IPS-15b (cell line): ENCODE results near the gene FOXE3.

Experiments used
- H3K27me3 ChIP-seq: one replicate; pipeline ENCODE4 v1.6.1; 2013; ENCODE audit warnings: low read length; ENCODE audit not compliant: control insufficient read depth, insufficient read depth
- H3K36me3 ChIP-seq: one replicate; pipeline ENCODE4 v1.6.1; 2013; ENCODE audit warnings: low read length; ENCODE audit not compliant: control insufficient read depth, insufficient read depth
- H3K4me1 ChIP-seq: one replicate; pipeline ENCODE4 v1.6.1; 2013; ENCODE audit warnings: mild to moderate bottlenecking, low read length; ENCODE audit not compliant: control insufficient read depth, insufficient read depth
- H3K4me3 ChIP-seq: one replicate; pipeline ENCODE4 v1.5.1; 2013; ENCODE audit warnings: low read depth, low read length
- H3K9ac ChIP-seq: one replicate; pipeline ENCODE4 v1.6.1; 2013; ENCODE audit warnings: low read depth, mild to moderate bottlenecking, low read length
- H3K9me3 ChIP-seq: one replicate; pipeline ENCODE4 v1.6.1; 2013; ENCODE audit warnings: mild to moderate bottlenecking, low read length; ENCODE audit not compliant: control insufficient read depth, insufficient read depth

FOXE3 gene

GRCh38 chr1:47465605-47466004 lies 49.5 kb downstream of the FOXE3 start:
- Histone ChIP-seq H3K27me3 (peaks cover 23% of the 10 kb centered on the region), H3K4me3 (no peak overlapping the region), H3K9ac (no peak overlapping the region), H3K9me3 (no peaks in the 10 kb centered on the region), H3K36me3 (no peaks in the 10 kb centered on the region), H3K4me1 (peaks cover 9% of the 10 kb centered on the region)
